GM19238 (cell line): Measurements from ENCODE around the gene LYL1.
A peak's percentile ranks its signal among the peaks of the same experiment; 100 is the strongest.
"Not testable (repeated sequence)": the region's sequence is repeated elsewhere in the genome, so short reads cannot be mapped to it uniquely, and the experiment has no call there.

ENCODE experiments used
- DNase-seq: peaks from one replicate; pipeline ENCODE4 v3.0.0; 2011; ENCODE audit warnings: low spot score; ENCODE audit not compliant: insufficient read length

LYL1 gene

GRCh38 chr19:13102666-13103580 lies at the start of gene LYL1:
Gene LYL1 (minus strand): TSS chr19:13102858. CDS start chr19:13101171, 1,687 bp downstream.
- DNase-seq = peak; percentile 74

- peak; percentile 80 for DNase-seq
Observed at GRCh38 chr19:13151605-13152355, 49.1 kb upstream of the LYL1 start.

GRCh38 chr19:13150931-13151604 lies 48.4 kb upstream of the LYL1 start:
- DNase-seq = no peak

- DNase-seq = peak; percentile 90
Observed at GRCh38 chr19:13150187-13150930, 47.7 kb upstream of the LYL1 start, which contains the start of the genes IER2 and STX10. Gene IER2 (plus strand): TSS chr19:13150411. CDS start chr19:13153187, 2,776 bp downstream. Gene STX10 (minus strand): TSS chr19:13150375. CDS start chr19:13150173, 202 bp downstream.

- DNase-seq = no peak
Observed at GRCh38 chr19:13149628-13150186, 47.0 kb upstream of the LYL1 start.

DNA sequence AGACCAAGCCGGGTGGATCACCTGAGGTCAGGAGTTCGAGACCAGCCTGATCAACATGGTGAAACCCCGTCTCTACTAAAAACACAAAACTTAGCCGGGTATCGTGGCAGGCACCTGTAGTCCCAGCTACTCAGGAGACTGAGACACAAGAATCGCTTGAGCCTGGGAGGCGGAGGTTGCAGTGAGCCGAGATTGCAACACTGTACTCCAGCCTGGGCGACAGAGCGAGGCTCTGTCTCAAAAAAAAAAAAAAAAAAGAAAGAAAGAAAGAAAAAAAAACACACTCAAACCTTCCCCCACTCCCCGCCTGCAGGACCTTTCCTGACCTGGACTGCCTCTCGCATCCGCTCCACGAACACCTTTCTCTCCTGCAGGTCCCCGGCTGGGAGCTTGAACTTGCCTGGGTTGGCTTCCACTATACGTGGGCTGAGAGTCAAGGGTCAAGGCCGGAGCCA lies 46.5 kb upstream of the LYL1 start:
- DNase-seq = not testable (repeated sequence)

DNA sequence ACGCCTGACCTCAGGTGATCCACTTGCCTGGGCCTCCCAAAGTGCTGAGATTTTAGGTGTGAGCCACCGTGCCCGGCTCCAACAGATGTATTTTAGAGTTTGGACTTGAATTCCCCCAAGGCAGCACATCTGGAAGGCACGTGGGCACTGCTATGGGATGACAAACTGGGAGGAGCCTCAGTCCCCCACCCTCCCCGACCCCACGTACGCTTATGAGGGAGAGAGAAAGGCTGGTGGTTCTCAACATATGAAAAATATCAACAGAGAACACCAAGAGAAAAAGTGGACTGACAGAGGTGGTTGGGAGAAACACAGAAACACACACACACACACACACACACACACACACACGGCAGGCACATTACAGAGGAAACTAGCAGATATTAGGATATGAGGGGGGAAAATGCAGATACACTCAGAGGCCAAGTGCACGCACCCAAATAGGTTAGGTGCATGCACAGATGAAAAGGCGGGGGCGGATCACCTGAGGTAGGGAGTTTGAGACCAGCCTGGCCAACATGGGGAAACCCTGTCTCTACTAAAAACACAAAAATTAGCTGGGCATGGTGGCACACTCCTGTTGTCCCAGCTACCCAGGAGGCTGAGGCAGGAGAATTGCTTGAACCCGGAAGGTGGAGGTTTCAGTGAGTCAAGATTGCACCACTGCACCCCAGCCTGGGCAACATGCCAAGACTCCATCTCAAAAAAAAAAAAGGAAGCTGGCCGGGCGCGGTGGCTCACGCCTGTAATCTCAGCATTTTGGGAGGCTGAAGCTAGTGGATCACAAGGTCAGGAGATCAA lies 44.3 kb upstream of the LYL1 start:
- DNase-seq = no peak

DNA sequence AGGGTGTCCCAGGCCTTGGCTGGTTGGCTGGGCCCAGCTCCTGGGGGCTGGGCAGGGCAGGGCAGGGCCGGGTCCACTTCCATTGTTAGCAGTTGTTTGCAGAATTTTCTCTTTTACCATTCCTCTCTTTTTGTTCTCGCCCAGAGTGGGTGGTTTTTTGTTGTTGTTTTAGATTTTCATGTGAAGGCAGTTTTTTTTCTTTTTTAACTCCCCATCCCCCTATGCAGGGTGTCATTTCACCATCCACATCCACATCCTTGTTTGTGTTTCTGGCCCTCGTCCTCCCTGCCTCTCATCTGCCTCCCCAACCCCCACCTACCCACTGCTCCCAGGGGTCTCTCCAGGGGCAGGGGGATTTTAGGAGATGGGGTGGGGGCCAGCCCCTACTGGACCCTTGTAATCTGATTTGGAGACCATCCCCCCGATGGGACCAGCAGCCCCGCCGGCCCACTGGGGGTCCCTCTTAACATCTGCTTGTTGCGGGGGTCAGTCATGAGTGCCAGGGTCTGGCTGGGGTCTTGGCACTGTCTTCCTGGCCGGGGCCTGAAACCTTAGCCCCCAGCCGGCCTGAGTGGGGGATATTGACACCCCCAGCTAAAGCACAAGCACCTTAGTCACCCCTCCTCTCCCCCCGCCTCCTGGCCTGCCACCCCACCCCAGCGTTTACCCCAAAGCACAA lies 37.1 kb upstream of the LYL1 start:
- no peak for DNase-seq

- no peak for DNase-seq
Observed at GRCh38 chr19:13138916-13139198, 36.2 kb upstream of the LYL1 start.

DNA sequence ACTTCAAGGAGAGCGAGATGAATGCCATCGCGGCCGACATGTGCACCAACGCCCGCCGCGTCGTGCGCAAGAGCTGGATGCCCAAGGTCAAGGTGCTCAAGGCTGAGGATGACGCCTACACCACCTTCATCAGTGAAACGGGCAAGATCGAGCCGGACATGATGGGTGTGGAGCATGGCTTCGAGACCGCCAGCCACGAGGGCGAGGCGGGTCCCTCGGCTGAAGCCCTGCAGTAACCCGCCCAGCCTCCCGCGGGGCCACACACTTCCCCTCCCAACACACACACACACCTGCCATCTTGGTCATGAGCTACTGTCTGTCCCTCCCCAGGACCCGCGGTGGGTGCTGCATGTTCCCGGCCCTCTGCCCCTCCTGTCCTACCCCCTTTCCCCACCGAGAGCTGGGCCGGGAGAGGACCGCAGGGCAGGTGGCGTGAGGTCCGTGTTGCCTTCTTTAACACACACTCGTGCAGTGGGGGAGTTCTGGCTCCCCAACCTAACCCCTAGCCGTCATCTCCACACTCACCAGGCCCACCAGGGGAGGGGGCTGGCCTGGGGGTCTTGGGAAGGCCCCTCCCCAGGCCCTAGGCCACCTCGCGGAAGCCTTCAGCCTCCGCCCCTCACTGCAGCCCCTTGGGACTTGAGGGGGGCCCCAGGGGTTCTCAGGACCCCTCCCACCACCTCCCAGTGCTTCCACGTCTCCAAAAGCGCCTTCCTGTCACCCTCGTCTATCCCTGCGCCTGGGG lies 35.7 kb upstream of the LYL1 start:
- no peak for DNase-seq

GRCh38 chr19:13137290-13137794 lies 34.7 kb upstream of the LYL1 start:
- no peak for DNase-seq

DNA sequence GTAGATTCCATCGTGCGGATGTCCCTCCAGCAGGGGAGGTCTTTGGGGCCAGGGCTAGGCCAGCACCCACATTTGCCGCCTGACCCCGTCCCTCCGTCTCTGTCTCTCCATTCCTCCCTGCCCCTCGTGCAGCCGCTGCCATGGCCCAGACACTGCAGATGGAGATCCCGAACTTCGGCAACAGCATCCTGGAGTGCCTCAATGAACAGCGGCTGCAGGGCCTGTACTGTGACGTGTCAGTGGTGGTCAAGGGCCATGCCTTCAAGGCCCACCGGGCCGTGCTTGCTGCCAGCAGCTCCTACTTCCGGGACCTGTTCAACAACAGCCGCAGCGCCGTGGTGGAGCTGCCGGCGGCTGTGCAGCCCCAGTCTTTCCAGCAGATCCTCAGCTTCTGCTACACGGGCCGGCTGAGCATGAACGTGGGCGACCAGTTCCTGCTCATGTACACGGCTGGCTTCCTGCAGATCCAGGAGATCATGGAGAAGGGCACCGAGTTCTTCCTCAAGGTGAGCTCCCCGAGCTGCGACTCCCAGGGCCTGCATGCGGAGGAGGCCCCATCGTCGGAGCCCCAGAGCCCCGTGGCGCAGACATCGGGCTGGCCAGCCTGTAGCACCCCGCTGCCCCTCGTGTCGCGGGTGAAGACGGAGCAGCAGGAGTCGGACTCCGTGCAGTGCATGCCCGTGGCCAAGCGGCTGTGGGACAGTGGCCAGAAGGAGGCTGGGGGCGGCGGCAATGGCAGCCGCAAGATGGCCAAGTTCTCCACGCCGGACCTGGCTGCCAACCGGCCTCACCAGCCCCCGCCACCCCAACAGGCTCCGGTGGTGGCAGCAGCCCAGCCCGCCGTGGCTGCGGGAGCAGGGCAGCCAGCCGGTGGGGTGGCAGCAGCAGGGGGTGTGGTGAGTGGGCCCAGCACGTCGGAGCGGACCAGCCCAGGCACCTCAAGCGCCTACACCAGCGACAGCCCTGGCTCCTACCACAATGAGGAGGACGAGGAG lies 32.7 kb upstream of the LYL1 start:
- no peak for DNase-seq

DNA sequence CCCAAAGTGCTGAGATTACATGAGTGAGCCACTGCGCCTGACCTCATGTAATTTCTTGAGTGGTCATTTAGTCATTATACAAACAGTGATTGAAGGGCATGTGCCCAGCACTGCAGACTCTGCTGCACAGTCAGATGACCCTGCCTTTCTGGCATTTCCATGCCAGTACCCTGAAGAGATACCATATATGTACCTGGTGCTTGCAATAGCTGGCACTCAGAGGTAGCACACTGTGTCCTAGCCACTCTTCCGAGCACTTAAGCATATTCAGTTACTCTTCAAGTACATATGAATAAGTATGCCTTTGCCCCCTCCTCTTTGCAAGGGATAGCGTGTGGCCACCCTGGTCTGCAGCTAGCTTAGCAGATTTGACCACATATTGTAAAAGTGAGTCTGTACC lies 32.0 kb upstream of the LYL1 start:
- DNase-seq = no peak

DNA sequence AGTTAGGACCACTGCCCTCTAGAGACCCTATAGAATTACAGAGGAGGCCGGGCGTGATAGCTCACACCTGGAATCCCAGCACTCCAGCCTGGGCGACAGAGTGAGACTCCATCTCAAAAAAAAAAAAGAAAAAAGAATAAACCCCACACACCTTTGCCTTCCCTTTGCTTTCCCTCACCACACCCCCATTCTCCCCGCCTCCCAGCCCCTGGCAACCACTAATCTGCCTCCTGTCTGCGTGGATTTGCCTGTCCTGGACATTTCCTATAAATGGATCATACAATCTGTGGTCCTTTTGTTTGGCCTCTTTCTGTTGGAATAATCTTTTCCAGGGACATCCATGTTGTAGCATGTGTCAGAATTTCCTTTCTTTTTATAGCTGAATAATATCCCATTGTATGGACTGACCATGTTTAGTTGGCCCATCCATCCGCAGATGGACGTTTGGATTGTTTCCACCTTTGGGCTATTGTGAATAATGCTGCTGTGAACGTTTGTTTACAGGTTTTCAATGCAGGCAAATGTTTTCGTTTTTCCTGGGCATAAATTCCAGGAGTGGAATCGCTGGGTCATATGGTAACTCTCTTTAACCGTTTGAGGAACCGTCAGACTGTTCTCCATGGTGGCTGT lies 30.7 kb upstream of the LYL1 start:
- no peak for DNase-seq

DNA sequence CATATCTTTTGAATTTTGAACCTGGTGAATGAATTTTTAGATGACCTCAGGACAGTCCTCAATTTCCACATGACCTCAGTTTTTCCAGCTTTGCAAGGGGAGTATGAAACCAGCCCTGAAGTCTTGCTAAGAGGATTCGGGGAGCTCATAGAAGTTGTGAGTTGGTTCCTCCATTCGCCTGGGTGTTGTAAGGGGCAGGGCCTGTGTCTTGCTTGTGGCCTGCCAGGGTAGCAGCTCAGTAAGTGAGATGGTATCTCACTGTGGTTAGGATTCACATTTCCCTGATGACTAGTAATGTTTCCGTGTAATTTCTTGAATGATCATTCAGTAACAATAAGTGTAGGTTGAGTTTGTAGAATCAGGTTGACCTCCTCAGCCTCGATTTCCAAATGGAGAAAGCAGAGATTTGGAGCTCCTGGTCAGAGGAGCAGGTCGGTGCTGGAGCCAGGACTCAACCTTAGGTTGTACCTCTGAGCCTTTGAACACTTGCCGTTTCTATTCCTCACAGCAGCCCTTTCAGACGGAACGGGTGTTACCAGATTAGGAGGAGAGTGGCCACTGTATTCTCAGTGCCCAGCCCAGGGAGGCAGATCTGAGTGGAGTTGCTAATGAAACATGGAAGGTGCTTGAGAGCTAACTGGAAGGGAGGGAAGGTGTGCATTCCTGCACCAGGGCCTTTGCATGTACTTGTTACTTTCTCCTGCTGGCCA lies 30.0 kb upstream of the LYL1 start:
- no peak for DNase-seq

- DNase-seq = no peak
Observed at GRCh38 chr19:13130886-13131490, 28.3 kb upstream of the LYL1 start.
